A673 (cell line): ENCODE data around the gene RANBP3. TPM values are rescaled to one million over a fixed set of nuclear protein-coding genes. Genes with fewer than 3 reads are reported as not detected.

Source experiments
- BruUV-seq: library from RNA; stranded (reverse); fragments of 400-500 nt; replicated peaks from 2 replicates; lab custom pipeline; 2021; lab: Mats Ljungman, UMichigan
- CTCF ChIA-PET: fragments of 300-600 bp; sonication (Branson Sonifier 250); formaldehyde crosslinking; loops from one replicate; lab custom pipeline; 2022; ENCODE audit warnings: antibody characterized with exemption; lab: Charles Lee
- POLR2A ChIA-PET: fragments of 300-600 bp; sonication (Branson Sonifier 250); formaldehyde crosslinking; loops from one replicate; lab custom pipeline; 2022; ENCODE audit warnings: antibody characterized with exemption; ENCODE audit not compliant: low non-redundant PET; lab: Charles Lee
- DNase-seq: peaks from one replicate; pipeline ENCODE4 v3.0.0-alpha.2; 2015; ENCODE audit warnings: low spot score
- H3K27ac ChIP-seq: fragments of 200-600 bp; sonication (generic); 2 replicates; pipeline ENCODE4 v1.5.1; 2016; ENCODE audit warnings: mixed run types, low read depth, mild to moderate bottlenecking, mixed read lengths, antibody characterized with exemption, low read length; ENCODE audit not compliant: poor library complexity, severe bottlenecking
- H3K27me3 ChIP-seq: fragments of 200-600 bp; sonication (generic); replicated peaks from 2 replicates; pipeline ENCODE4 v1.6.1; 2017; ENCODE audit warnings: mixed run types, low read depth, mild to moderate bottlenecking, mixed read lengths, antibody characterized with exemption, low read length; ENCODE audit not compliant: insufficient read depth, poor library complexity
- H3K36me3 ChIP-seq: fragments of 200-600 bp; sonication (generic); 2 replicates; pipeline ENCODE4 v1.6.1; 2016; ENCODE audit warnings: mixed run types, mild to moderate bottlenecking, mixed read lengths, antibody characterized with exemption, low read length; ENCODE audit not compliant: insufficient read depth, poor library complexity, severe bottlenecking
- H3K4me1 ChIP-seq: fragments of 200-600 bp; sonication (generic); 2 replicates; pipeline ENCODE4 v1.6.1; 2017; ENCODE audit warnings: mixed run types, mild to moderate bottlenecking, mixed read lengths, antibody characterized with exemption, low read length; ENCODE audit not compliant: insufficient read depth, poor library complexity, severe bottlenecking
- H3K4me3 ChIP-seq: fragments of 200-600 bp; sonication (generic); 2 replicates; pipeline ENCODE4 v1.5.1; 2016; ENCODE audit warnings: low read depth, mixed run types, mild to moderate bottlenecking, mixed read lengths, low read length; ENCODE audit not compliant: poor library complexity, severe bottlenecking
- H3K9me3 ChIP-seq: fragments of 200-600 bp; sonication (generic); 2 replicates; pipeline ENCODE4 v1.6.1; 2016; ENCODE audit warnings: mixed run types, low read depth, mild to moderate bottlenecking, mixed read lengths, antibody characterized with exemption, low read length; ENCODE audit not compliant: poor library complexity, severe bottlenecking
- EZH2 ChIP-seq: fragments of 200-600 bp; sonication (generic); IDR thresholded peaks from 2 replicates; pipeline ENCODE4 v1.6.1; 2017; ENCODE audit warnings: borderline replicate concordance, low read depth, mild to moderate bottlenecking, mixed read lengths, antibody characterized with exemption, low read length; ENCODE audit not compliant: poor library complexity, severe bottlenecking
- intact Hi-C: fragments of 100-400 bp; cut with micrococcal nuclease; formaldehyde crosslinking; loops from one replicate; pipeline ENCODE4 v1.10.0; 2022; ENCODE audit not compliant: unreplicated experiment
- total RNA-seq: library from RNA; stranded (reverse); gene quantifications from 2 replicates; pipeline ENCODE4 v1.2.3, GENCODE V29; 2021
- TF ChIP-seq, protein P1 (sequence below): fragments of 300-800, 200-600 bp; sonication (generic); conservative IDR thresholded peaks from 2 replicates; pipeline ENCODE4 v1.5.1; 2017; ENCODE audit warnings: low read depth, mild to moderate bottlenecking, antibody characterized with exemption, low read length, moderate library complexity, mixed read lengths

The RANBP3 gene
- total RNA-seq, 1 experiment from 2014 or later, result 130 TPM

DNA sequence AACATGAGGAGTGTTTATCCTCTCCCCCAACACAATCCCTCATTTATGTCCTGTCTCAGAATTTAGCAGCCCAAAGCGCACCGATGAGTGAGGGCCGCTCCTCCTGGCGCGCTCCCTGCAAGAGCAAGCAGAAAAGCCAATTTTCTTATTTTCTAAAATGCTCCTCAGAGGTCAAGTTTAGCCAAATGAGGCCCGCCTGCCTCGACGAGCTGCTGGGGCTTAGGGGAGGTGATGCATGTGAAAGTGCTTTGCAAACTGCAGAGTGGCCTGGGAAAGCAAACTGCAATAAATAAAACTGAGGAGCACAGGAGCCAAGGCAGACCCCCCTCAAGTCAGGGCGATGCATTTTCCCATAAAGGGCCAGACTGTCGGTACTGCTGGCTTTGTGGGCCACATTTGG lies 34.9 kb downstream of the RANBP3 start:
- intact Hi-C loops, result no loop called here
- H3K27me3 ChIP-seq, result no peaks in the 10 kb centered on the region
- H3K27ac ChIP-seq, result no peak overlapping the region
- TF ChIP-seq, protein P1, sequence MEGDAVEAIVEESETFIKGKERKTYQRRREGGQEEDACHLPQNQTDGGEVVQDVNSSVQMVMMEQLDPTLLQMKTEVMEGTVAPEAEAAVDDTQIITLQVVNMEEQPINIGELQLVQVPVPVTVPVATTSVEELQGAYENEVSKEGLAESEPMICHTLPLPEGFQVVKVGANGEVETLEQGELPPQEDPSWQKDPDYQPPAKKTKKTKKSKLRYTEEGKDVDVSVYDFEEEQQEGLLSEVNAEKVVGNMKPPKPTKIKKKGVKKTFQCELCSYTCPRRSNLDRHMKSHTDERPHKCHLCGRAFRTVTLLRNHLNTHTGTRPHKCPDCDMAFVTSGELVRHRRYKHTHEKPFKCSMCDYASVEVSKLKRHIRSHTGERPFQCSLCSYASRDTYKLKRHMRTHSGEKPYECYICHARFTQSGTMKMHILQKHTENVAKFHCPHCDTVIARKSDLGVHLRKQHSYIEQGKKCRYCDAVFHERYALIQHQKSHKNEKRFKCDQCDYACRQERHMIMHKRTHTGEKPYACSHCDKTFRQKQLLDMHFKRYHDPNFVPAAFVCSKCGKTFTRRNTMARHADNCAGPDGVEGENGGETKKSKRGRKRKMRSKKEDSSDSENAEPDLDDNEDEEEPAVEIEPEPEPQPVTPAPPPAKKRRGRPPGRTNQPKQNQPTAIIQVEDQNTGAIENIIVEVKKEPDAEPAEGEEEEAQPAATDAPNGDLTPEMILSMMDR, result no peak
- TF ChIP-seq EZH2, result no peak
- BruUV-seq, result no TSS peak
- no peak overlapping the region for H3K4me3 ChIP-seq
- ChIA-PET POLR2A (no interaction called here), CTCF (no interaction called here)
- peaks cover 12% of the 10 kb centered on the region for H3K4me1 ChIP-seq
- no peak for DNase-seq
- no peaks in the 10 kb centered on the region for H3K9me3 ChIP-seq
- peaks cover 21% of the 10 kb centered on the region for H3K36me3 ChIP-seq

DNA sequence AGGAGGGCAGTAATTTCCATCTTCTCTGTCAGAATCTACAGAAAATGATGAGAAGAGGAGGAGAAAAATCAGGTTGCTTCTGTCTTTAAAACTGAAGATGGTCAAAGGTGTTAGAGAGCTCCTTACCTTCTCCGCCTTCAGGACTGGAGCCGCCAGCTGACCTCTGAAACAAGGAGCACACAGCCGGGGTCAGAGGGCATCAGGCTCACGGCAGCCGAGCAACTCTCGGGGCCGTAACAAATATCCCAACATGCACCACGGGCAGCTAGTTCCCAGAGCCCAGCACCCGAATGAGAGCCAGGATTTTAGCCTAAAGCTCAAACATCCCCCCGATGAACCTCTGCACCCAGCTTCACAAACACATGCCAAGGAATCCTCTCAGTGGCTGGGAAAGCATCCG lies 36.3 kb downstream of the RANBP3 start:
- no TSS peak for BruUV-seq
- no peaks in the 10 kb centered on the region for H3K27me3 ChIP-seq
- TF ChIP-seq EZH2, result no peak
- TF ChIP-seq, protein P1, result no peak
- H3K4me1 ChIP-seq, result peaks cover 5% of the 10 kb centered on the region
- H3K36me3 ChIP-seq, result peaks cover 28% of the 10 kb centered on the region
- no peak for DNase-seq
- no peak overlapping the region for H3K4me3 ChIP-seq
- intact Hi-C loops, result no loop called here
- POLR2A ChIA-PET, result no interaction called here
- H3K9me3 ChIP-seq, result no peaks in the 10 kb centered on the region
- CTCF ChIA-PET, result no interaction called here
- H3K27ac ChIP-seq, result no peak overlapping the region

DNA sequence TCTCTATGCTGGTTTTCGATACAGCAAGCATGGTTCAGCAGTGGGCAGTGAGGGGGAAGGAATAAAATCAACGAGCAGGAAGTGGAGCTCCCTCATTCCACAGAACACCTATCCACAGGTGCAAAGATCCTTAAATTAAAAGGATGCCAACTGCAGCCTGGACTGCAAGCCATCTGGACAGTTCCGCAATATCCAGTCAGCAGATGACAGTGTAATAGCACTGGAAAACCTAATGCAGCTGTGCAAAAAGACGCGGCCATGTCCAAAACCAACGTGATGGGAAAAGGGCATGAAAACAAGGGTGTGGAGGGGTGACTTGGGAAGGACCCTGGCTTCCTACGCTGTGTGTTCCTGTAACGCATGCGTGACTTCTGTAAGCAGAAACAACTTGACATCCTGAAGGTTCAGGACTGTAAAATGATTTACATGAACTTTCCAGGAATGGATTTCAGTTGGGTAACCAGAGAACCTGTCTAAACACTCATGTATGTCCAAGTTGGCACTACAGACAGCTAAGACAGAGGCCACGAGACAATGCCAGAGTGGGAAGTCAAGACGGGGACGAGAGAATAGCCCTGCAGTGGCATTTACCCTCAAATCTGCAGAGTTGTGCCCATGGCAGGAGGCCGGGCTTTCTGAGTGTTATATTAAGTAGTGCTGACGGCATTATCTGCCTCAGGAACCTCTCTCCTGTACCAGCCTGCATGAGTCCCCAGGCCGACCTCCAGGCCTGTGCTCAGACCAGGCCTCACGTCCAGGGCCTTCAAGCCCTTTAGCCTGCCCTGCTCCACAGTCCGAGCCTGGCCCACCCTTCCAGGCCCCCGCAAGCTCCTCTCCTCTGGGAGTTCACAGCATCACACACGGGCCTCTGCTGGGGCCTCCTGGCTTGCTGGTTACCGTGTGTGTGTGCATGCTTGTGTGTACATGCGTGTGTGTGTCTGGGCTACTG lies 37.4 kb downstream of the RANBP3 start:
- Histone ChIP-seq H3K27ac (no peak overlapping the region), H3K36me3 (peaks cover 38% of the 10 kb centered on the region), H3K9me3 (no peaks in the 10 kb centered on the region), H3K27me3 (no peaks in the 10 kb centered on the region), H3K4me3 (no peak overlapping the region), H3K4me1 (peaks cover 5% of the 10 kb centered on the region)
- POLR2A ChIA-PET, result no interaction called here
- no peak for DNase-seq
- CTCF ChIA-PET, result no interaction called here
- TF ChIP-seq EZH2, result no peak
- TF ChIP-seq, protein P1, result no peak
- no TSS peak for BruUV-seq
- intact Hi-C loops, result no loop called here
